A673 (cell line): Measurements from ENCODE around the gene MYO5A. TPM values are rescaled to one million over a fixed set of nuclear protein-coding genes. Genes with fewer than 3 reads are reported as not detected.

ENCODE experiments used
- BruUV-seq: library from RNA; stranded (reverse); fragments of 400-500 nt; replicated peaks from 2 replicates; lab custom pipeline; 2021; lab: Mats Ljungman, UMichigan
- CTCF ChIA-PET: fragments of 300-600 bp; sonication (Branson Sonifier 250); formaldehyde crosslinking; loops from one replicate; lab custom pipeline; 2022; ENCODE audit warnings: antibody characterized with exemption; lab: Charles Lee
- POLR2A ChIA-PET: fragments of 300-600 bp; sonication (Branson Sonifier 250); formaldehyde crosslinking; loops from one replicate; lab custom pipeline; 2022; ENCODE audit warnings: antibody characterized with exemption; ENCODE audit not compliant: low non-redundant PET; lab: Charles Lee
- DNase-seq: peaks from one replicate; pipeline ENCODE4 v3.0.0-alpha.2; 2015; ENCODE audit warnings: low spot score
- H3K27ac ChIP-seq: fragments of 200-600 bp; sonication (generic); 2 replicates; pipeline ENCODE4 v1.5.1; 2016; ENCODE audit warnings: mixed run types, low read depth, mild to moderate bottlenecking, mixed read lengths, antibody characterized with exemption, low read length; ENCODE audit not compliant: poor library complexity, severe bottlenecking
- H3K27me3 ChIP-seq: fragments of 200-600 bp; sonication (generic); replicated peaks from 2 replicates; pipeline ENCODE4 v1.6.1; 2017; ENCODE audit warnings: mixed run types, low read depth, mild to moderate bottlenecking, mixed read lengths, antibody characterized with exemption, low read length; ENCODE audit not compliant: insufficient read depth, poor library complexity
- H3K36me3 ChIP-seq: fragments of 200-600 bp; sonication (generic); 2 replicates; pipeline ENCODE4 v1.6.1; 2016; ENCODE audit warnings: mixed run types, mild to moderate bottlenecking, mixed read lengths, antibody characterized with exemption, low read length; ENCODE audit not compliant: insufficient read depth, poor library complexity, severe bottlenecking
- H3K4me1 ChIP-seq: fragments of 200-600 bp; sonication (generic); 2 replicates; pipeline ENCODE4 v1.6.1; 2017; ENCODE audit warnings: mixed run types, mild to moderate bottlenecking, mixed read lengths, antibody characterized with exemption, low read length; ENCODE audit not compliant: insufficient read depth, poor library complexity, severe bottlenecking
- H3K4me3 ChIP-seq: fragments of 200-600 bp; sonication (generic); 2 replicates; pipeline ENCODE4 v1.5.1; 2016; ENCODE audit warnings: low read depth, mixed run types, mild to moderate bottlenecking, mixed read lengths, low read length; ENCODE audit not compliant: poor library complexity, severe bottlenecking
- H3K9me3 ChIP-seq: fragments of 200-600 bp; sonication (generic); 2 replicates; pipeline ENCODE4 v1.6.1; 2016; ENCODE audit warnings: mixed run types, low read depth, mild to moderate bottlenecking, mixed read lengths, antibody characterized with exemption, low read length; ENCODE audit not compliant: poor library complexity, severe bottlenecking
- EZH2 ChIP-seq: fragments of 200-600 bp; sonication (generic); IDR thresholded peaks from 2 replicates; pipeline ENCODE4 v1.6.1; 2017; ENCODE audit warnings: borderline replicate concordance, low read depth, mild to moderate bottlenecking, mixed read lengths, antibody characterized with exemption, low read length; ENCODE audit not compliant: poor library complexity, severe bottlenecking
- intact Hi-C: fragments of 100-400 bp; cut with micrococcal nuclease; formaldehyde crosslinking; loops from one replicate; pipeline ENCODE4 v1.10.0; 2022; ENCODE audit not compliant: unreplicated experiment
- total RNA-seq: library from RNA; stranded (reverse); gene quantifications from 2 replicates; pipeline ENCODE4 v1.2.3, GENCODE V29; 2021
- TF ChIP-seq, protein P1 (sequence below): fragments of 300-800, 200-600 bp; sonication (generic); conservative IDR thresholded peaks from 2 replicates; pipeline ENCODE4 v1.5.1; 2017; ENCODE audit warnings: low read depth, mild to moderate bottlenecking, antibody characterized with exemption, low read length, moderate library complexity, mixed read lengths

MYO5A gene
- total RNA-seq, 1 experiment from 2014 or later: 16.8 TPM

DNA sequence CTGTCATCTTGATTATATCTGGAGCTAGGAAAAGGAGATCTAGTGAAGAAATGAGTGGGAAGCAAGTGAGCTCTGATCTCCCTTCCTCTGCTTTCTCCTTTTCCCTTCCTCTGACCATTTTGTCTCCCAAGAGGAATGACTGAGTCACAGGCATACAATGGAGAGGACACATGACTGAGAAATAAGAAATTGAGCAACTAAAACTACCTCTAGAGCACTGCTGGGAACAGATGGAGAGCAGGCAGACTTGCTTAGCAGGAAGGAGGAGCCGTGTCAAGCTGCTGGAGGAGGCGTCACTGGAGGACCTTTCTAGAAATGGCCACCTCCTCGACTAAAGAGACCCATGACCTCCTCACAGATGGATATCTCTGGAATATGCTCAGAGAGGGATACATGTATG, 166.2 kb downstream of the MYO5A start:
- intact Hi-C loops: no loop called here
- ChIA-PET POLR2A (no interaction called here), CTCF (no interaction called here)
- peak; percentile 13 for DNase-seq
- H3K4me3 ChIP-seq: no peak overlapping the region
- H3K27me3 ChIP-seq: no peaks in the 10 kb centered on the region
- TF ChIP-seq EZH2: no peak
- TF ChIP-seq, protein P1, sequence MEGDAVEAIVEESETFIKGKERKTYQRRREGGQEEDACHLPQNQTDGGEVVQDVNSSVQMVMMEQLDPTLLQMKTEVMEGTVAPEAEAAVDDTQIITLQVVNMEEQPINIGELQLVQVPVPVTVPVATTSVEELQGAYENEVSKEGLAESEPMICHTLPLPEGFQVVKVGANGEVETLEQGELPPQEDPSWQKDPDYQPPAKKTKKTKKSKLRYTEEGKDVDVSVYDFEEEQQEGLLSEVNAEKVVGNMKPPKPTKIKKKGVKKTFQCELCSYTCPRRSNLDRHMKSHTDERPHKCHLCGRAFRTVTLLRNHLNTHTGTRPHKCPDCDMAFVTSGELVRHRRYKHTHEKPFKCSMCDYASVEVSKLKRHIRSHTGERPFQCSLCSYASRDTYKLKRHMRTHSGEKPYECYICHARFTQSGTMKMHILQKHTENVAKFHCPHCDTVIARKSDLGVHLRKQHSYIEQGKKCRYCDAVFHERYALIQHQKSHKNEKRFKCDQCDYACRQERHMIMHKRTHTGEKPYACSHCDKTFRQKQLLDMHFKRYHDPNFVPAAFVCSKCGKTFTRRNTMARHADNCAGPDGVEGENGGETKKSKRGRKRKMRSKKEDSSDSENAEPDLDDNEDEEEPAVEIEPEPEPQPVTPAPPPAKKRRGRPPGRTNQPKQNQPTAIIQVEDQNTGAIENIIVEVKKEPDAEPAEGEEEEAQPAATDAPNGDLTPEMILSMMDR: no peak
- H3K27ac ChIP-seq: no peak overlapping the region
- no peaks in the 10 kb centered on the region for H3K36me3 ChIP-seq
- no peaks in the 10 kb centered on the region for H3K4me1 ChIP-seq
- no TSS peak for BruUV-seq
- H3K9me3 ChIP-seq: no peaks in the 10 kb centered on the region

DNA sequence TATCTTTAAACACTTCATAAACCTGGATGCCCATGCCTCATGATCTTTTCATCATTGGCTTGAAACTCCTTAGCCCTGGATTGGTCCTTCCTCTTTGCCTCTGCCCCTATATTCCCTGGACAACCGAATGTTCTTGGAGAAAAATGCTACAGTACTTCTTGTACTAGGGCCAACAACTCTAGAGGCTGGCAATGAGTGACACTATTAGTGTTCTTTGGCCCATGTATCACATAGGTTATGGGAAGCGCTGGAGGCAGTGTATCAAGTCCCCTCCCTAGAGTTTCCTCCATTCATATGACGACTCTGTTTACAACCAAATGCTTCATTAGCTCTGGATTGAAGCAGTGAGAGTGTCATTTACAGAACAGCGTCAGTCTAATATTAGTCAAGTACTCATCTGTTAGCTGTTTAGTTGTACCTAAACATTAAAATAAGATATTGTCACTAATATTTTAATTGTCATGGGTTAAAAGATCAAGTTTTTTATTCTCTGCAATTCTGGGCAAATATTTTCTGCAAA, 166.6 kb downstream of the MYO5A start:
- no peak for DNase-seq
- CTCF ChIA-PET: no interaction called here
- Histone ChIP-seq H3K4me3 (no peak overlapping the region), H3K27ac (no peak overlapping the region), H3K36me3 (no peaks in the 10 kb centered on the region), H3K27me3 (no peaks in the 10 kb centered on the region), H3K4me1 (no peaks in the 10 kb centered on the region), H3K9me3 (no peaks in the 10 kb centered on the region)
- intact Hi-C loops: no loop called here
- TF ChIP-seq EZH2: no peak
- TF ChIP-seq, protein P1: no peak
- BruUV-seq: no TSS peak
- POLR2A ChIA-PET: no interaction called here

DNA sequence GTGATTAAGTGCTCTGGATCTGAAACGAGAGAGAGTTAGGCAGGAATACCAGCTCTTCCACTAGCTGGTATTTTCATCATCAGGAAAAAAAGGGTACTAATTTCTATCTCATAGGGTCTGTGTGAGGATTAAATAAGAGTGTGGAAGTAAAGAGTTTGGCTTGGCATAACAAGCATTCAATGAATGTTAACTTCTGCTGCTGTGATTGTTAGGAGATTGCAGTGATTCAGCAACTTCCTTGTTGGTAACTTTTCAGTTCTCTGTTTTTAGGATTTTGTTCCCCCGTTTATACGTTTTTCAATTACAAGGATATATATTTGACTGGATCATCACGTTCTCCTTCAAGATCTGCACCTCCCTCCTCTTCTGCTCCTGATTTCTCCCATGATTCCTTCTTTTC, 167.2 kb downstream of the MYO5A start:
- TF ChIP-seq, protein P1: no peak
- no peak for TF ChIP-seq EZH2
- no peaks in the 10 kb centered on the region for H3K36me3 ChIP-seq
- intact Hi-C loops: no loop called here
- ChIA-PET CTCF (no interaction called here), POLR2A (no interaction called here)
- H3K4me1 ChIP-seq: no peaks in the 10 kb centered on the region
- H3K27me3 ChIP-seq: no peaks in the 10 kb centered on the region
- no peak overlapping the region for H3K4me3 ChIP-seq
- H3K9me3 ChIP-seq: no peaks in the 10 kb centered on the region
- no peak for DNase-seq
- H3K27ac ChIP-seq: no peak overlapping the region
- no TSS peak for BruUV-seq
